ENCODE measurements around the gene PSMG4. TPM values are rescaled to one million over a fixed set of nuclear protein-coding genes. Genes with fewer than 3 reads are reported as not detected.

PSMG4 gene
- total RNA-seq, 1 experiment from 2014 or later = 29.3 TPM

DNA sequence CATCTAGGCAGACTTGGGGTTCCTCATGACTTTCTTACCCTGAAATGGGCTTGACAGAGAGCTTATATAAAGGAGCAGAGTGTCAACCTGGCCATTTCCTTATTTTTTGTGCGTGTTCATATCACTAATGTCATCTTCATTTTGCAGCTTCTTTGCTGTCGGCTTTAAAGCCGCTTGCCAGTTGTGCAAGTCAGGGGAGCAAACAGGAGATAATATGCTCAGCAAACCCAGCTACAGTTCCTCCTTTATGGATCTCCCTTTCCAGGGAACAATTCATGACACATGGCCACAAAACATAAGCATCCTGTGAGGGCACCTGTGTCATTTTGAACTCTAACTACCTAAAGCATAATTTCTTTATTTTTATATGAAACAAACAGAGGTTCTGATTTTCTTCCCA lies 24.8 kb upstream of the PSMG4 start:
- Histone ChIP-seq H3K56ac (ENCODE audit: insufficient read length, low read depth, low read length) (no peak overlapping the region), H3K18ac (ENCODE audit: insufficient read length, low read depth, low read length) (no peak overlapping the region), H4K20me1 (ENCODE audit: control insufficient read depth, insufficient read depth, insufficient read length) (no peaks in the 10 kb centered on the region), H3K4me1 (ENCODE audit: insufficient read depth, low read length) (peaks cover 11% of the 10 kb centered on the region; the same call in 1 of the 2 replicates), H3K4me2 (ENCODE audit: insufficient read depth, insufficient read length, low read length) (no peak overlapping the region), H2AK5ac (ENCODE audit: insufficient read length, low read length) (no peak overlapping the region), H3T11ph (ENCODE audit: low read length) (no peak overlapping the region), H3K27me3 (ENCODE audit: insufficient read depth, low read length) (no peaks in the 10 kb centered on the region; the same call in 1 of the 2 replicates), H4K91ac (ENCODE audit: insufficient read length, low read depth, low read length) (no peak overlapping the region), H4K8ac (replicated peaks; ENCODE audit: insufficient read length, low read depth, low read length) (no peak overlapping the region), H3K9ac (ENCODE audit: extremely low read depth, insufficient read length, low read length) (no peak overlapping the region), H3K23me2 (ENCODE audit: insufficient read length, low read depth, low read length, poor library complexity, severe bottlenecking) (peaks cover 26% of the 10 kb centered on the region), H2BK12ac (ENCODE audit: insufficient read length, low read depth, low read length) (no peak overlapping the region), H3K27ac (ENCODE audit: insufficient read length, low read depth, low read length) (no peak overlapping the region), H4K5ac (ENCODE audit: insufficient read length, low read depth, low read length) (no peak overlapping the region), H3K9me3 (ENCODE audit: control insufficient read depth, low read depth, low read length) (no peaks in the 10 kb centered on the region), H3K79me1 (ENCODE audit: insufficient read depth, low read depth, low read length, poor library complexity, severe bottlenecking) (no peaks in the 10 kb centered on the region), H3K14ac (ENCODE audit: insufficient read depth, low read length) (no peak overlapping the region), H3K79me2 (ENCODE audit: insufficient read depth, low read length) (no peaks in the 10 kb centered on the region), H2BK120ac (ENCODE audit: low read depth, low read length, poor library complexity, severe bottlenecking) (no peak overlapping the region), H2AFZ (ENCODE audit: low read length) (no peak overlapping the region), H2BK5ac (ENCODE audit: insufficient read length, low read length) (no peak overlapping the region), H3K4ac (ENCODE audit: low read depth, low read length) (no peak overlapping the region), H2BK20ac (ENCODE audit: low read depth, low read length, poor library complexity, severe bottlenecking) (no peak overlapping the region), H3K23ac (ENCODE audit: insufficient read length, low read depth, low read length) (no peak overlapping the region), H2BK15ac (ENCODE audit: low read depth, low read length) (no peak overlapping the region)
- Mint-ChIP-seq H3K9me3 (peaks cover 0 to 2% of the 10 kb centered on the region in 2 experiments; a peak in 1 of 5 replicates), H3K27ac (no peak overlapping the region), H3K4me1 (peaks cover 45 to 46% of the 10 kb centered on the region in 2 experiments), H3K36me3 (ENCODE audit: insufficient read depth in 1 of 3, low read depth in 3 of 3) (no peaks in the 10 kb centered on the region), H3K27me3 (ENCODE audit: low read depth) (peaks cover 39% of the 10 kb centered on the region), H3K4me3 (no peak overlapping the region)
- no CpG with 5 or more reads among the region's 3 CpGs for WGBS (ENCODE audit: extremely low coverage, insufficient read length, low lambda C conversion rate)
- DNase-seq = no peak
- TF ChIP-seq, protein P1, sequence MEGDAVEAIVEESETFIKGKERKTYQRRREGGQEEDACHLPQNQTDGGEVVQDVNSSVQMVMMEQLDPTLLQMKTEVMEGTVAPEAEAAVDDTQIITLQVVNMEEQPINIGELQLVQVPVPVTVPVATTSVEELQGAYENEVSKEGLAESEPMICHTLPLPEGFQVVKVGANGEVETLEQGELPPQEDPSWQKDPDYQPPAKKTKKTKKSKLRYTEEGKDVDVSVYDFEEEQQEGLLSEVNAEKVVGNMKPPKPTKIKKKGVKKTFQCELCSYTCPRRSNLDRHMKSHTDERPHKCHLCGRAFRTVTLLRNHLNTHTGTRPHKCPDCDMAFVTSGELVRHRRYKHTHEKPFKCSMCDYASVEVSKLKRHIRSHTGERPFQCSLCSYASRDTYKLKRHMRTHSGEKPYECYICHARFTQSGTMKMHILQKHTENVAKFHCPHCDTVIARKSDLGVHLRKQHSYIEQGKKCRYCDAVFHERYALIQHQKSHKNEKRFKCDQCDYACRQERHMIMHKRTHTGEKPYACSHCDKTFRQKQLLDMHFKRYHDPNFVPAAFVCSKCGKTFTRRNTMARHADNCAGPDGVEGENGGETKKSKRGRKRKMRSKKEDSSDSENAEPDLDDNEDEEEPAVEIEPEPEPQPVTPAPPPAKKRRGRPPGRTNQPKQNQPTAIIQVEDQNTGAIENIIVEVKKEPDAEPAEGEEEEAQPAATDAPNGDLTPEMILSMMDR (conservative IDR thresholded peaks at IDR 0.05) = no peak
